Peyer's patch (tissue), 4 donors: ENCODE results near the gene NBR1.

ENCODE experiments used
- CTCF ChIP-seq, 6 experiments: fragments of 450-650 bp in 4 of 6; fragments of 200-600 bp in 2 of 6; sonication (generic) in 1 of 6; IDR thresholded peaks; one replicate each; pipeline ENCODE4 v1.5.1; 2017 to 2019; ENCODE audit warnings: antibody characterized with exemption in 6 of 6, mild to moderate bottlenecking in 3 of 6, moderate library complexity in 1 of 6
- POLR2A ChIP-seq, 2 donors: fragments of 450-650 bp; IDR thresholded peaks; one replicate each; pipeline ENCODE4 v1.5.1; 2017; ENCODE audit warnings: antibody characterized with exemption in 2 of 2, mild to moderate bottlenecking in 2 of 2, moderate library complexity in 2 of 2

DNA sequence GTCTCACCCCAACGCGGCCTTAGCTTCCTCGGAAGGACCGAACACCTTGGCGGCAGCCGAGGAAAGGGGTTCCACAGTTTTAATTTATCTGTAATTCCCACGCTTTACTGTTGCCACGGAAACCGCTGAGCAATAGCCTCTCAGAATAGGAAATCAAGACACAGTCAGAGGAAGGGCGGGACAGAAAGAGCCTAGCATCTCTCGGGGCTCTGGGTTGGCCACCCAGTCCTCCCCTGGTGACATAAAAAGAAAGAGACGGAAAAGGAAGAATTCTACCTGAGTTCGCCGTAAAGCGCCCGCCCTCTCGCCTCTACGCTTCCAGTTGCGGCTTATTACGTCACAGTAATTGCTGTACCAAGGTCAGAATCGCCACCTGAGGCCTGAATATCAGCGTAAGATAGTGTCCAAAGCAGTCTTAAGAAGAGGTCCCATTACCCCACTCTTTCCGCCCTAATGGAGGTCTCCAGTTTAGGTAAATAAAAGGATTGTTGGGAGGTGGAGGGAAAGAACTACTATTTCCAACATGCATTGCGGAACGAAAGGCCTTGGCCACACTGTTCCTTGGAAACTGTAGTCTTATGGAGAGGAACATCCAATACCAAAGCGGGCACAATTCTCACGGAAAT lies 761 bp upstream of the NBR1 start:
- TF ChIP-seq CTCF (IDR thresholded peaks at IDR 0.05), result no peak
- peak; percentile 66 to 77 for TF ChIP-seq POLR2A (IDR thresholded peaks at IDR 0.05)
